NK-92 (cell line): ENCODE measurements around the gene NCOA7.
"Not testable (repeated sequence)": the region's sequence is repeated elsewhere in the genome, so short reads cannot be mapped to it uniquely, and the experiment has no call there.

Experiments used
- DNase-seq: peaks from one replicate; lab custom pipeline; 2025; ENCODE audit not compliant: unreplicated experiment; lab: John Stamatoyannopoulos, UW

The NCOA7 gene

DNA sequence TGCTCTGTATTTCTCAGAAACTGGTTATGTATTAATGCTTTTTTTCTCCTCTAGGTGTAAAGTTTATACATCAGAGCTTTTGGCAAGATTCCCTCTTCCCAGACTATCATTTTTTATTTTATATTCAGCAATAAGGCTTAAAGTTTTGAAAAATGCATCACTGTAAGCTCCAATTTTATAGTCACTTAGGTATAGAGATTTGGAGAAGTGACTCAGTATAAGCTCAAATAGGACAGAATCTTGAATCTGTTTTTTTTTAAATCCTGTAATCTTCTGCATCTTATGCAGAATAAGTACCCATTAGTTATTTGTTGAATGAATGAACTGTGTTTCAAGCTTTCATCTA is 1.0 kb downstream of the NCOA7 start:
- DNase-seq, result no peak

GRCh38 chr6:125792172-125792571 is 1.4 kb downstream of the NCOA7 start:
- no peak for DNase-seq

GRCh38 chr6:125792680-125793079 is 1.9 kb downstream of the NCOA7 start:
- no peak for DNase-seq

DNA sequence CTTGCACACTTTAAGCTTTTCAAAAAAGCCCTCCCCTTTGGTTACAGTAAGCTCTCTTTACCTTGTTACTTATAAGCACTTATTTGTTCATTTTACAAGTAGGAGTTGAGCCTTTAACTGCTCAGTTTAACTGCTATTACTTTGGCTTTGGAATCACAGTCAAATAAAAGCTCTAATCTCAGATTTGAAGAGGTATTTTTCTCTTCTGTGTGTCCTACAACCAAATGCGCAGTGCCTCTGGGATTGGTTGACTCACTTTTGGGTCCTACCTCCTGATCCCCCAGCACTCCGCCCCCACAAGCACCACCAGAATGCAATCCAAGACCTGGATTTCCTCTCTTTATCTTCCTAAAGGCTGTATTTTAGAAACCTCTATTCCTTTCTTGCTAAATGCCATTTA is 2.5 kb downstream of the NCOA7 start:
- no peak for DNase-seq

- no peak for DNase-seq
These were observed 3.1 kb downstream of the NCOA7 start for GRCh38 chr6:125793863-125794262.

- DNase-seq, result no peak
These were observed 3.8 kb downstream of the NCOA7 start for GRCh38 chr6:125794342-125795137.

DNA sequence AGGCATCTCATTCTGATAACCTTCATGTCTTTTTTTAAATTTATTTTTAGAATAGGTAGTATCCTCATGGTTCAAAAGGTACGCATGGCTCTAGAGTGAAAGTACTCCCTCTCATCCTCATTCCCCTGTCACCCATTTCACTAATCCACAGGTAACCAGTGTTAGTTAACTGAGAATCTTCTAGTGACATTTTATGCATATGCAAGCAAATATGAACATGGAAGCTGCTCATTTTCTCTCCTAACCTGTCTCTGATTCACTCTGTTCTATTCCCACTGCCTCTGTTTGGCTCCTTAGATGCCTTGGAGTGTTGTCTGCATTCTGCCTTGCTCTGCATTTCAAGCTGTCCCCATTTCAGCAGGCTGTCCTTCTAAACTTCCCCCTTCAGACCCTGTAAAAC is 4.5 kb downstream of the NCOA7 start:
- no peak for DNase-seq

- no peak for DNase-seq
These were observed 6.5 kb downstream of the NCOA7 start for GRCh38 chr6:125797120-125797885.

DNA sequence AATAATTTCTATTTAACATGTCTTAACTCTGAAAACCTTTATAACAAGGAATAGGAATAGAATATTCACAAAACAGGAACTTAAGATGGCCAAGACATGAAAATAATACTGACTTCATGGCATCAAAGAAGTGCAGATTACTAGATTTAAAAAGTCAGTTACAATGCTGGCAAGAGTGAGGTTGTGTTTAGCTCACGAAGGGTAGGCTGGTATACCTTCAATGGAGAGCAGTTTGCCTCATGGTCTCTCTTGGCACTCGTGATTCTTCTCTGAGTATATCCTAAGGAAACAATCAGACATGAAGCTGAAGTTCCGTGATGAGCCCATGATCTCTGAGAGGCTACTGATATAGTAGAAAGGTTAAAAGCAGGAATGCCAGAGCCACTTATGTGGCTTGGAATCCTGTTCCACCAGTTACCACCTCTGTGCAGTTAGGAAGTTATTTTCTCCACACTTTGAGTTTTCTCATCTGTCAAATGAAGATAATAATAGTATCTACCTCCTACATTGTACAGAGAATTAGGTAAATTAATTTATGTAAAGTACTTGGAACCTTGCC is 7.2 kb downstream of the NCOA7 start:
- DNase-seq, result no peak

- DNase-seq, result no peak
These were observed 8.2 kb downstream of the NCOA7 start for GRCh38 chr6:125798734-125799508.

GRCh38 chr6:125802383-125802782 is 11.6 kb downstream of the NCOA7 start:
- DNase-seq, result no peak

- no peak for DNase-seq
These were observed 12.2 kb downstream of the NCOA7 start for GRCh38 chr6:125802943-125803377.

GRCh38 chr6:125804264-125804663 is 13.5 kb downstream of the NCOA7 start:
- DNase-seq, result no peak

DNA sequence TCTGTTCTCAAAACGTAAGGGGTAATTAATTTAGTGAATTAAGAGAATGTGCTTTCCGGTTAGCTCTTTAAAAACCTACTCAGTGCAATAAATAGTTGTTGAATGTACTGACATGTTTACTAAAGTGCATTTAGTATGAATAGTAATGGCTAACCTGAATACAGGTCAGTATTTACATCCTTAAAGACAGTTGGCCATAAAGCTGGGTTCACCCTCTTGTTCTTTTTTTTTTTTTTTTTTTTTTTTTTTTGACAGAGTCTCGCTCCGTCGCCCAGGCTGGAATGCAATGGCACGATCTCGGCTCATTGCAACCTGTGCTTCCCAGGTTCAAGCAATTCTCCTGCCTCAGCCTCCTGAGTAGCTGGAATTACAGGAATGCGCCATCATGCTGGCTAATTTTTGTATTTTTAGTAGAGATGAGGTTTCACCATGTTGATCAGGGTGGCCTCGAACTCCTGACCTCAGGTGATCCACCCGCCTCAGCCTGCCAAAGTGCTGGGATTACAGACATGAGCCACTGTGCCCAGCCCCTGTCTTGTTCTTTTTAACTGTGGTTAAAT is 14.2 kb downstream of the NCOA7 start:
- not testable (repeated sequence) for DNase-seq

GRCh38 chr6:125806813-125807212 is 16.1 kb downstream of the NCOA7 start:
- no peak for DNase-seq

- no peak for DNase-seq
These were observed 16.5 kb downstream of the NCOA7 start for GRCh38 chr6:125807293-125807692.

- DNase-seq, result no peak
These were observed 17.3 kb downstream of the NCOA7 start for GRCh38 chr6:125808060-125808459.

- DNase-seq, result no peak
These were observed 17.8 kb downstream of the NCOA7 start for GRCh38 chr6:125808591-125808990.

GRCh38 chr6:125809570-125810170 is 18.9 kb downstream of the NCOA7 start:
- no peak for DNase-seq

GRCh38 chr6:125810445-125810844 is 19.7 kb downstream of the NCOA7 start:
- no peak for DNase-seq

- DNase-seq, result no peak
These were observed 20.5 kb downstream of the NCOA7 start for GRCh38 chr6:125811259-125811658.
